ENCODE results near the gene SMIM24. TPM values are rescaled to one million over a fixed set of nuclear protein-coding genes. Genes with fewer than 3 reads are reported as not detected.

SMIM24 gene
- total and polyA plus RNA-seq, 2 experiments from 2014 or later = 5.0 to 21.5 TPM

DNA sequence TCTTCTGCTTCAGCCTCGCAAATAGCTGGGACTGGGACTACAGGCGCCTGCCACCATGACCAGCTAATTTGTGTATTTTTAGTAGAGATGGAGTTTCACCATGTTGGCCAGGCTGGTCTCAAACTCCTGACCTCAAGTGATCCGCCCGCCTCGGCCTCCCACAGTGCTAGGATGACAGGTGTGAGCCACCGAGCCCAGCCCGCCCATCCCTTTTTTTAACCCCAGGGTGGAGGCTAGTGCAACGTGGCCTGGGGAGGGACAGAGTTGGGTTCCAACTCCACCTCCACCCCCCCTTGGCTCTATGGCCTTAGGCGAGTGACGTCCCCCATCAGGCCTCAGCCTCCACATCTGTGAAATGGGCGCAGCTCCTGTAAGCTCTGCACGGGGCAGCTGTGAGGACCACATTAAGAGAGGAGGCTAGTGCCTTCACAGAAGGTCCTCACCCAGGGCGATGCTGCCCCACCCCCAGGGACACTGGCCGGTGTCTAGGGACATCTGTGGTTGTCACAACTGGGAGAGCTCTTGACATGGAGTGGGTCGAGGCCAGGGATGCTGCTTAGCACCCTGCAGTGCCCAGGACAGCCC lies 37.7 kb downstream of the SMIM24 start (continued):
- no peak for TF ChIP-seq ETS1 (IDR thresholded peaks at IDR 0.05)
- TF ChIP-seq, protein P1, sequence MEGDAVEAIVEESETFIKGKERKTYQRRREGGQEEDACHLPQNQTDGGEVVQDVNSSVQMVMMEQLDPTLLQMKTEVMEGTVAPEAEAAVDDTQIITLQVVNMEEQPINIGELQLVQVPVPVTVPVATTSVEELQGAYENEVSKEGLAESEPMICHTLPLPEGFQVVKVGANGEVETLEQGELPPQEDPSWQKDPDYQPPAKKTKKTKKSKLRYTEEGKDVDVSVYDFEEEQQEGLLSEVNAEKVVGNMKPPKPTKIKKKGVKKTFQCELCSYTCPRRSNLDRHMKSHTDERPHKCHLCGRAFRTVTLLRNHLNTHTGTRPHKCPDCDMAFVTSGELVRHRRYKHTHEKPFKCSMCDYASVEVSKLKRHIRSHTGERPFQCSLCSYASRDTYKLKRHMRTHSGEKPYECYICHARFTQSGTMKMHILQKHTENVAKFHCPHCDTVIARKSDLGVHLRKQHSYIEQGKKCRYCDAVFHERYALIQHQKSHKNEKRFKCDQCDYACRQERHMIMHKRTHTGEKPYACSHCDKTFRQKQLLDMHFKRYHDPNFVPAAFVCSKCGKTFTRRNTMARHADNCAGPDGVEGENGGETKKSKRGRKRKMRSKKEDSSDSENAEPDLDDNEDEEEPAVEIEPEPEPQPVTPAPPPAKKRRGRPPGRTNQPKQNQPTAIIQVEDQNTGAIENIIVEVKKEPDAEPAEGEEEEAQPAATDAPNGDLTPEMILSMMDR (conservative IDR thresholded peaks at IDR 0.05; ENCODE audit: low read depth in 2 of 2) = no peak

DNA sequence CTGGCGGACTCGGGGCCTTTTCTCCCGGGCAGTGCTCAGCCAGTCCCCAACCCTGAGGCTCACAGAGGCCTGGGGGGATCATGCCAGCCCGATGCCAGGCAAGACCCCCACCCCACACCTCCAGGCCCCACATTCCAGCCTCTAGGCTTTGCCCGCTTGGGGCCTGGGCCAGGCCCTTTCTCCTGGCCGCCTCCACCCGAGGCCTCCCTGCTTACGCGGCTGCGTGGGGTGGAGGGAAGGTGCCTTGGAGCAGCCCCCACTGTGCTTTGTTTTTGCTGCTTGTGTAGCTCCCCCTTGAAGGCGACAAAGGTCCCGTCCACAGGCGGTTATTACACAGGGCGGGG lies 38.4 kb downstream of the SMIM24 start:
- no peaks in the 10 kb centered on the region for H3K79me2 ChIP-seq (replicated peaks; ENCODE audit: insufficient read depth)
- H3K4me1 ChIP-seq (ENCODE audit: insufficient read depth) = peaks cover 6% of the 10 kb centered on the region; the same call in 1 of the 2 replicates
- peaks cover 15% of the 10 kb centered on the region for H3K27me3 Mint-ChIP-seq (ENCODE audit: insufficient read depth, low read depth, poor library complexity)
- H3K9me2 ChIP-seq (ENCODE audit: insufficient read depth) = no peaks in the 10 kb centered on the region
- DNase-seq (ENCODE audit: low spot score) (no peak), ATAC-seq (no peak)
- H3K27ac Mint-ChIP-seq = no peak overlapping the region
- no peak overlapping the region for H2AFZ ChIP-seq
- no peaks in the 10 kb centered on the region for H4K20me1 ChIP-seq (replicated peaks; ENCODE audit: insufficient read depth)
- H3K4me1 Mint-ChIP-seq = peaks cover 14% of the 10 kb centered on the region
- H3F3A ChIP-seq (replicated peaks; ENCODE audit: low read depth) = peaks cover 5% of the 10 kb centered on the region
- H3K4me2 ChIP-seq = no peak overlapping the region
- H3K36me3 Mint-ChIP-seq (ENCODE audit: low read depth) = no peaks in the 10 kb centered on the region
- no peak overlapping the region for H3K4me3 Mint-ChIP-seq
- no peak overlapping the region for H3K27ac ChIP-seq (ENCODE audit: low read depth)
- no peak overlapping the region for H3K4me3 ChIP-seq
- no peaks in the 10 kb centered on the region for H3K27me3 ChIP-seq (ENCODE audit: insufficient read depth)
- H3K36me3 ChIP-seq (ENCODE audit: insufficient read depth) = no peaks in the 10 kb centered on the region
- TF ChIP-seq, protein P1 (conservative IDR thresholded peaks at IDR 0.05; ENCODE audit: low read depth in 2 of 2) = no peak
- TF ChIP-seq NANOG (IDR thresholded peaks at IDR 0.05; ENCODE audit: borderline replicate concordance) = no peak
- no peak for TF ChIP-seq STAT1 (IDR thresholded peaks at IDR 0.05; ENCODE audit: unreplicated experiment)
- TF ChIP-seq EZH2 (IDR thresholded peaks at IDR 0.05; ENCODE audit: low read depth, unreplicated experiment) = no peak
- TF ChIP-seq, protein P2, sequence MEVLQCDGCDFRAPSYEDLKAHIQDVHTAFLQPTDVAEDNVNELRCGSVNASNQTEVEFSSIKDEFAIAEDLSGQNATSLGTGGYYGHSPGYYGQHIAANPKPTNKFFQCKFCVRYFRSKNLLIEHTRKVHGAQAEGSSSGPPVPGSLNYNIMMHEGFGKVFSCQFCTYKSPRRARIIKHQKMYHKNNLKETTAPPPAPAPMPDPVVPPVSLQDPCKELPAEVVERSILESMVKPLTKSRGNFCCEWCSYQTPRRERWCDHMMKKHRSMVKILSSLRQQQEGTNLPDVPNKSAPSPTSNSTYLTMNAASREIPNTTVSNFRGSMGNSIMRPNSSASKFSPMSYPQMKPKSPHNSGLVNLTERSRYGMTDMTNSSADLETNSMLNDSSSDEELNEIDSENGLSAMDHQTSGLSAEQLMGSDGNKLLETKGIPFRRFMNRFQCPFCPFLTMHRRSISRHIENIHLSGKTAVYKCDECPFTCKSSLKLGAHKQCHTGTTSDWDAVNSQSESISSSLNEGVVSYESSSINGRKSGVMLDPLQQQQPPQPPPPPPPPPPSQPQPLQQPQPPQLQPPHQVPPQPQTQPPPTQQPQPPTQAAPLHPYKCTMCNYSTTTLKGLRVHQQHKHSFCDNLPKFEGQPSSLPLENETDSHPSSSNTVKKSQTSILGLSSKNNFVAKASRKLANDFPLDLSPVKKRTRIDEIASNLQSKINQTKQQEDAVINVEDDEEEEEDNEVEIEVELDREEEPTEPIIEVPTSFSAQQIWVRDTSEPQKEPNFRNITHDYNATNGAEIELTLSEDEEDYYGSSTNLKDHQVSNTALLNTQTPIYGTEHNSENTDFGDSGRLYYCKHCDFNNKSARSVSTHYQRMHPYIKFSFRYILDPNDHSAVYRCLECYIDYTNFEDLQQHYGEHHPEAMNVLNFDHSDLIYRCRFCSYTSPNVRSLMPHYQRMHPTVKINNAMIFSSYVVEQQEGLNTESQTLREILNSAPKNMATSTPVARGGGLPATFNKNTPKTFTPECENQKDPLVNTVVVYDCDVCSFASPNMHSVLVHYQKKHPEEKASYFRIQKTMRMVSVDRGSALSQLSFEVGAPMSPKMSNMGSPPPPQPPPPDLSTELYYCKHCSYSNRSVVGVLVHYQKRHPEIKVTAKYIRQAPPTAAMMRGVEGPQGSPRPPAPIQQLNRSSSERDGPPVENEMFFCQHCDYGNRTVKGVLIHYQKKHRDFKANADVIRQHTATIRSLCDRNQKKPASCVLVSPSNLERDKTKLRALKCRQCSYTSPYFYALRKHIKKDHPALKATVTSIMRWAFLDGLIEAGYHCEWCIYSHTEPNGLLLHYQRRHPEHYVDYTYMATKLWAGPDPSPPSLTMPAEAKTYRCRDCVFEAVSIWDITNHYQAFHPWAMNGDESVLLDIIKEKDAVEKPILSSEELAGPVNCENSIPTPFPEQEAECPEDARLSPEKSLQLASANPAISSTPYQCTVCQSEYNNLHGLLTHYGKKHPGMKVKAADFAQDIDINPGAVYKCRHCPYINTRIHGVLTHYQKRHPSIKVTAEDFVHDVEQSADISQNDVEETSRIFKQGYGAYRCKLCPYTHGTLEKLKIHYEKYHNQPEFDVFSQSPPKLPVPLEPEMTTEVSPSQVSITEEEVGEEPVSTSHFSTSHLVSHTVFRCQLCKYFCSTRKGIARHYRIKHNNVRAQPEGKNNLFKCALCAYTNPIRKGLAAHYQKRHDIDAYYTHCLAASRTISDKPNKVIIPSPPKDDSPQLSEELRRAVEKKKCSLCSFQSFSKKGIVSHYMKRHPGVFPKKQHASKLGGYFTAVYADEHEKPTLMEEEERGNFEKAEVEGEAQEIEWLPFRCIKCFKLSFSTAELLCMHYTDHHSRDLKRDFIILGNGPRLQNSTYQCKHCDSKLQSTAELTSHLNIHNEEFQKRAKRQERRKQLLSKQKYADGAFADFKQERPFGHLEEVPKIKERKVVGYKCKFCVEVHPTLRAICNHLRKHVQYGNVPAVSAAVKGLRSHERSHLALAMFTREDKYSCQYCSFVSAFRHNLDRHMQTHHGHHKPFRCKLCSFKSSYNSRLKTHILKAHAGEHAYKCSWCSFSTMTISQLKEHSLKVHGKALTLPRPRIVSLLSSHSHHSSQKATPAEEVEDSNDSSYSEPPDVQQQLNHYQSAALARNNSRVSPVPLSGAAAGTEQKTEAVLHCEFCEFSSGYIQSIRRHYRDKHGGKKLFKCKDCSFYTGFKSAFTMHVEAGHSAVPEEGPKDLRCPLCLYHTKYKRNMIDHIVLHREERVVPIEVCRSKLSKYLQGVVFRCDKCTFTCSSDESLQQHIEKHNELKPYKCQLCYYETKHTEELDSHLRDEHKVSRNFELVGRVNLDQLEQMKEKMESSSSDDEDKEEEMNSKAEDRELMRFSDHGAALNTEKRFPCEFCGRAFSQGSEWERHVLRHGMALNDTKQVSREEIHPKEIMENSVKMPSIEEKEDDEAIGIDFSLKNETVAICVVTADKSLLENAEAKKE (CRISPR knock-in tag; IDR thresholded peaks at IDR 0.05) = no peak
- no peak for TF ChIP-seq ETS1 (IDR thresholded peaks at IDR 0.05)
- TF ChIP-seq CREB1 (CRISPR knock-in tag; IDR thresholded peaks at IDR 0.05; ENCODE audit: low read depth) = no peak
- no peak for TF ChIP-seq ZNF114 (CRISPR knock-in tag; IDR thresholded peaks at IDR 0.05)
- no peak for TF ChIP-seq ZNF331 (CRISPR knock-in tag; IDR thresholded peaks at IDR 0.05; ENCODE audit: low read depth)
- TF ChIP-seq EZH2phosphoT487 (IDR thresholded peaks at IDR 0.05; ENCODE audit: unreplicated experiment) = no peak
- TF ChIP-seq JUNB (IDR thresholded peaks at IDR 0.05; ENCODE audit: unreplicated experiment) = no peak
- H3K9me3 Mint-ChIP-seq = no peaks in the 10 kb centered on the region

Data from GM23338 (cell line).